GM12878 (cell line): ENCODE data around the gene HCAR2.
"Not testable (repeated sequence)": the region's sequence is repeated elsewhere in the genome, so short reads cannot be mapped to it uniquely, and the experiment has no call there.

Source experiments
- CTCF ChIP-seq, 3 experiments: IDR thresholded peaks in 2 of 3; conservative IDR thresholded peaks in 1 of 3; 2 replicates each; pipeline ENCODE4 v1.5.1; 2011; ENCODE audit warnings: low read depth in 3 of 3, low read length in 3 of 3, mild to moderate bottlenecking in 3 of 3, control low read depth in 2 of 3, moderate library complexity in 2 of 3, inconsistent platforms in 1 of 3, mixed read lengths in 1 of 3; ENCODE audit not compliant: control insufficient read depth in 2 of 3, insufficient read depth in 1 of 3; ENCODE audit errors: extremely low read depth in 1 of 3
- EZH2 ChIP-seq: IDR thresholded peaks from 2 replicates; pipeline ENCODE4 v1.6.1; 2012; ENCODE audit warnings: low read depth, mild to moderate bottlenecking, control low read depth, inconsistent platforms, low read length, borderline replicate concordance; ENCODE audit not compliant: control insufficient read depth
- FOS ChIP-seq: IDR thresholded peaks from 3 replicates; pipeline ENCODE4 v1.6.1; 2011; ENCODE audit warnings: borderline replicate concordance; ENCODE audit not compliant: insufficient read length; ENCODE audit errors: extremely low read depth
- FOXK2 ChIP-seq: fragments of 450-650 bp; IDR thresholded peaks from 2 replicates; pipeline ENCODE4 v1.6.1; 2017; ENCODE audit warnings: mild to moderate bottlenecking, moderate library complexity
- IRF3 ChIP-seq: fragments of 450-650 bp; IDR thresholded peaks from 2 replicates; pipeline ENCODE4 v1.6.1; 2014; ENCODE audit warnings: mild to moderate bottlenecking
- NR2C1 ChIP-seq: fragments of 450-650 bp; IDR thresholded peaks from 2 replicates; pipeline ENCODE4 v1.6.1; 2017; ENCODE audit warnings: antibody characterized with exemption, mild to moderate bottlenecking, moderate library complexity
- NR2F1 ChIP-seq: fragments of 450-650 bp; conservative IDR thresholded peaks from 2 replicates; pipeline ENCODE4 v1.6.1; 2017; ENCODE audit warnings: mild to moderate bottlenecking
- PAX5 ChIP-seq: IDR thresholded peaks from 2 replicates; pipeline ENCODE4 v1.6.1; 2011; ENCODE audit warnings: low read depth, low read length, borderline replicate concordance
- POLR2A ChIP-seq: IDR thresholded peaks from 2 replicates; pipeline ENCODE4 v1.6.1; 2011; ENCODE audit warnings: low read depth, mild to moderate bottlenecking, low read length
- POLR2AphosphoS2 ChIP-seq: IDR thresholded peaks from 2 replicates; pipeline ENCODE4 v1.6.1; 2011; ENCODE audit warnings: low read depth, mild to moderate bottlenecking, low read length, improper control_type of control experiment, moderate library complexity
- POLR2AphosphoS5 ChIP-seq: IDR thresholded peaks from 2 replicates; pipeline ENCODE4 v1.6.1; 2011; ENCODE audit warnings: mild to moderate bottlenecking, low read length, inconsistent platforms
- RFX5 ChIP-seq: IDR thresholded peaks from 2 replicates; pipeline ENCODE4 v1.6.1; 2011; ENCODE audit warnings: low read depth, low read length, improper control_type of control experiment
- ZNF274 ChIP-seq: IDR thresholded peaks from one replicate; pipeline ENCODE4 v1.8.0; 2011; ENCODE audit not compliant: insufficient read length, insufficient read depth

- TF ChIP-seq POLR2A; CTCF (IDR thresholded peaks at IDR 0.05 in 2 of 3, conservative IDR thresholded peaks at IDR 0.05 in 1 of 3; ENCODE audit: control insufficient read depth in 2 of 3, extremely low read depth in 1 of 3, insufficient read depth in 1 of 3, low read depth in 3 of 3, low read length in 3 of 3); ZNF274; EZH2; IRF3; POLR2AphosphoS2; NR2C1; FOXK2; NR2F1; POLR2AphosphoS5; FOS; PAX5; RFX5: not testable (repeated sequence)
Measured at GRCh38 chr12:122696922-122697321, 6.2 kb downstream of the HCAR2 start.
